ENCODE measurements around the gene GAS7.

The GAS7 gene

DNA sequence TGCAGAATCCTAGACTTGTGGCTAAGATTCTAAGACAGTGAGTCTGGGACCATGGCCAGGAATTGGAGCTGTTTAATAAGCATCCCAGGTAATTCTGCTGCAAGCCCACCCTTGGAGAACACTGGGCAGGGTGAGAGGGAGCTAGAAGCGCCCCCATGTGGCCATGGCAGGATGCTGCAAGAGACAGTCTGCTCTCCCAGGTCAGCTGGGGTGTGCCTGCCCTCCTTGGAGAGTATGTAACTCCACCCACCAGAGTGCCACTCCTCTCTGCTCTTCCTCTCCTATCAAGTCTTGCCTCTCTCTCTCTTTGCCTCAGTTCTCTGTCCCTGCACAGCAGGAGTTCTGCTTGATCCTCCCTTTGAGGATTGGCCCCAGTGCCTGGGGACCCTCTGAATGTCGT lies 308.3 kb downstream of the GAS7 start:
- TF ChIP-seq, protein P1, sequence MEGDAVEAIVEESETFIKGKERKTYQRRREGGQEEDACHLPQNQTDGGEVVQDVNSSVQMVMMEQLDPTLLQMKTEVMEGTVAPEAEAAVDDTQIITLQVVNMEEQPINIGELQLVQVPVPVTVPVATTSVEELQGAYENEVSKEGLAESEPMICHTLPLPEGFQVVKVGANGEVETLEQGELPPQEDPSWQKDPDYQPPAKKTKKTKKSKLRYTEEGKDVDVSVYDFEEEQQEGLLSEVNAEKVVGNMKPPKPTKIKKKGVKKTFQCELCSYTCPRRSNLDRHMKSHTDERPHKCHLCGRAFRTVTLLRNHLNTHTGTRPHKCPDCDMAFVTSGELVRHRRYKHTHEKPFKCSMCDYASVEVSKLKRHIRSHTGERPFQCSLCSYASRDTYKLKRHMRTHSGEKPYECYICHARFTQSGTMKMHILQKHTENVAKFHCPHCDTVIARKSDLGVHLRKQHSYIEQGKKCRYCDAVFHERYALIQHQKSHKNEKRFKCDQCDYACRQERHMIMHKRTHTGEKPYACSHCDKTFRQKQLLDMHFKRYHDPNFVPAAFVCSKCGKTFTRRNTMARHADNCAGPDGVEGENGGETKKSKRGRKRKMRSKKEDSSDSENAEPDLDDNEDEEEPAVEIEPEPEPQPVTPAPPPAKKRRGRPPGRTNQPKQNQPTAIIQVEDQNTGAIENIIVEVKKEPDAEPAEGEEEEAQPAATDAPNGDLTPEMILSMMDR (IDR thresholded peaks at IDR 0.05; ENCODE audit: low read depth, low read length, missing control alignments), result peak; percentile 79
- H3K4me3 ChIP-seq (ENCODE audit: low read depth, low read length), result no peak overlapping the region
- no peak for DNase-seq (ENCODE audit: low read depth)

DNA sequence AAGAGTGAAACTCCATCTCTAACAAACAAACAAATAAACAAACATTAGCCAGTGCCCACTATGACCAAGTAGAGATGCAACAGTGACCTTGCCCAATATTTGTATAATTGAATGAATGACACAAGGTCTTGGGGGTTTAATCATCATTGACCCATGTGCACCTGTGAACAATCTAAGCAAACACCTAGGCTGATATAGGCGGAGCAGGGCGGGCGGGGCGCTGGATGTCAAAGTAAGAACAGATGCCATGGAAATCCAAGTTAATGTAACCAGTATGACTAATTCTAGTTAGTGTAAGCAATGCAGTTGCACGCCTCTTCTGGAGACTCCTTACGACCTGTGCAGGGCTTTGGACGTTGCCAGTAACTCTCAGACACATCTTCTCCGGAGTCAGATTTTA lies 310.9 kb downstream of the GAS7 start:
- DNase-seq (ENCODE audit: low read depth), result no peak
- TF ChIP-seq, protein P1 (IDR thresholded peaks at IDR 0.05; ENCODE audit: low read depth, low read length, missing control alignments), result no peak
- H3K4me3 ChIP-seq (ENCODE audit: low read depth, low read length), result no peak overlapping the region

DNA sequence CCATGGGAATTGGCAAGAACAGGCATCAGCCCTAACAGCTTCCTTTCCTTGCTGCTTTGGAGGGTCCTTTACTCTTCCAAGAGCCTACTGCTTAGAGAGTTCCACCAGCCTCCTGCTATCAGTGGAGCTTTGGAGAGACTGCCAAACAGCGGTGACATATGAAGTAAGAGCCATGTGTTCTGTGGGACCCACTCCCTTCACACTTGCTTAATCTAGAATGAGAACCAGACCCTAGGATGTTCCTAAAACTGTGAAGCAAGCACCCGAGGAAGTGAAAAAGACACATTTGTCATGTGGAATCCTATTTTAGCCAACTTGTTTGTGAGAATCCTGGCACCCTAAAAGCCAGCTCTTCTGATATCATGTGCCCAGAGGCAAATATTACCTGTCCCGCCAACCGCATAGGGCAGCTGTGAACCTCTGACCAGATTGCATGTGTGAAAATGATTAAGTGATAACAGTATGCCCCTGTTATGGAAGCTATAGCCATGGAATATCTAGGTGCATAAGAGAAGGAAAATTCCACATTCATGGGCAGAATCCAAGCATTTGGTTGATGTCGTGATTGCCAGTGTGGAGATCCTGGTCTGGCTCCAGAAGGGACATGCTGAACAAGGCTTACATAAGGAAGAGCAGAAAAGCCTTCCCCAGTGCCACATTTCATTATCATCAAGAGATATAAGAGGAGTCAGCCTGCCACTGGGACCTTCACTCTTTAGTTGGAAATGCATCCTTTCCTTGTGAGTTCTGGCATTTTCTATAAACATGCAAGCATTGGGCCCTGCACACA lies 312.1 kb downstream of the GAS7 start:
- DNase-seq (ENCODE audit: low read depth), result no peak
- TF ChIP-seq, protein P1 (IDR thresholded peaks at IDR 0.05; ENCODE audit: low read depth, low read length, missing control alignments), result no peak
- no peak overlapping the region for H3K4me3 ChIP-seq (ENCODE audit: low read depth, low read length)

DNA sequence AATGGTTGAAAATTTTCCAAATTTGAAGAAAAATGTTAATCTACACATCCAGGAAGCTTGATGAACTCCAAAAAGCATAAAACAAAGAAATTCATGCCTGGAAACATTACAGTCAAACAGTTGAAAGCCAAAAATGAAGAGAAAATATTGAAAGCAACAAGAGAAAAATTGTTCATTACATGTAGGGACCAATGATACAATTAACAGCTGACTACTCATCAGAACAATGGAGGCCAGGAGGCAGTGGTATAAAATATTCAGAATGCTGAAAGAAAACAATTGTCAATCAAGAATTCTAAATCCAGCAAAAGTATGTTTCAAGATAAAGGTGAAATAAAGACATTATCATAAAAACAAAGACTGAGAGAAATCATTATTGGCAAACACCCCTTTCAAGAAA lies 315.0 kb downstream of the GAS7 start:
- DNase-seq (ENCODE audit: low read depth), result no peak
- TF ChIP-seq, protein P1 (IDR thresholded peaks at IDR 0.05; ENCODE audit: low read depth, low read length, missing control alignments), result no peak
- H3K4me3 ChIP-seq (ENCODE audit: low read depth, low read length), result no peak overlapping the region

DNA sequence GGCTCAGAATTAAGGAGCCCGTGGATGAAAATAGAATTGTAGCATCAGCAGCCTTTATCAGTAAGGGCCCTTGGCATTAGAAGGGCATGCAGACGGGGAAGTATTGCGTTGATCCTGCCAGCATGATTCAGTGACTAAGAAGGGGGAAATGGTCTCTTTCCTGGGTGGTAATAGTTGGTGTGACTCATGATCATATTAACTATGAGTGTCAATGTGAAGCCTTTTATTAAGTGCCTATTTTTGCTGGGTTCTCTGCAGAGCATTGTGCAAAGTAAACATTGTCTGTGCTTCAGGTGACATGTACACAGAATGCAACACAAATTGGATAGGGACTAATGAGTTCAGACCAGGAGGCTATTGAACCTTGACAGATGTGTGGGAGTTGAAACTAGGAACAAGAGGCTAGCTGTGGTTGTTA lies 317.8 kb downstream of the GAS7 start:
- TF ChIP-seq, protein P1 (IDR thresholded peaks at IDR 0.05; ENCODE audit: low read depth, low read length, missing control alignments), result no peak
- DNase-seq (ENCODE audit: low read depth), result no peak

DNA sequence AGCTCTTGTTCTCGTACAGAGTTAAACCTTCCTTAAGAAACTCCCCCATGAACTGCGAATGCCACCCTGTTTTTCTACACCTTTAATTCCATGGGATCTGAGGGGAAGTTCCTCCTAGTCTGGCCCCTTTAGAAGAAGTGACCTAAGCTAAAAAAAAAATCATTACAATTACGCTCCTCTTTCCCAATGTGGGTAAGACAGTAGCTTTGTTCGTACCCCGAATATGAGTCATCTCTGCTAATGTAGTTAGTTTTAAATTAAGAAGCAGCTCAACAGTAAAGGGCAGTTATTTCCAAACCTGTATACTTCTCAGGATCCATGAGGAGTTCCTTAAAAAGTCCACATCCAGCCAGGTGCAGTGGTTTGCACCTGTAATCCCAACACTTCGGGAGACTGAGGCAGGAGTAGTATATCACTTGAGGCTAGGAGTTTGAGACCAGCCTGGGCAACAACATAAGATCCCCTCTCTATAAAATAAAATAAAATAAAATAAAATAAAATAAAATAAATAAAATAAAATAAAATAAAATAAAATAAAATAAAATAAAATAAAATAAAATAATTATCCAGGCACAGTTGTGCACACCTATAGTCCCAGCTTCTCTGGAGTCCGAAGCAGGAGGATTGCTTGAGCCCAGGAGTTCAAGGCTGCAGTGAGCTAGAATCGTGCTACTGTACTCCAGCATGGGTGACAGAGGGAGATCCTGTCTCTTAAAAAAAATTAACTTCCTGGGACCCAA lies 319.4 kb downstream of the GAS7 start:
- TF ChIP-seq, protein P1 (IDR thresholded peaks at IDR 0.05; ENCODE audit: low read depth, low read length, missing control alignments), result no peak
- no peak for DNase-seq (ENCODE audit: low read depth)
- H3K4me3 ChIP-seq (ENCODE audit: low read depth, low read length), result no peak overlapping the region

More for the DNA sequence above, 317.8 kb downstream of the GAS7 start:
- H3K4me3 ChIP-seq (ENCODE audit: low read depth, low read length), result no peak overlapping the region

All from GM12864 (cell line).